GM12878 (cell line): Measurements from ENCODE around the gene NFE2L3. TPM values are rescaled to one million over a fixed set of nuclear protein-coding genes. Genes with fewer than 3 reads are reported as not detected.

Experiments
- ATAC-seq: fragments of 200-7000 bp; cut with Tn5 transposase; 3 replicates; pipeline ENCODE4 v1.9.1; 2020; ENCODE audit warnings: mild to moderate bottlenecking, moderate library complexity
- BruUV-seq: library from RNA; stranded (reverse); fragments of 400-500 nt; replicated peaks from 2 replicates; lab custom pipeline; 2021; lab: Mats Ljungman, UMichigan
- CTCF ChIA-PET: fragments of 300-600 bp; sonication (Branson Sonifier 250); formaldehyde crosslinking; extraction: SDS; loops from one replicate; lab custom pipeline; 2021; ENCODE audit warnings: inconsistent platforms; lab: Yijun Ruan, JAX
- POLR2A ChIA-PET: fragments of 350-600 bp; formaldehyde crosslinking; extraction: SDS; loops from one replicate; lab custom pipeline; 2021; ENCODE audit warnings: inconsistent platforms; lab: Charles Lee
- RAD21 ChIA-PET: fragments of 300-600 bp; sonication (Branson Sonifier 250); formaldehyde crosslinking; loops from one replicate; lab custom pipeline; 2023; ENCODE audit warnings: antibody characterized with exemption; ENCODE audit not compliant: unreplicated experiment; lab: Charles Lee
- SMC1A ChIA-PET: fragments of 300-600 bp; sonication (Branson Sonifier 250); formaldehyde crosslinking; loops from one replicate; lab custom pipeline; 2023; ENCODE audit not compliant: unreplicated experiment, uncharacterized antibody; lab: Charles Lee
- DNase-seq: peaks from one replicate; pipeline ENCODE4 v3.0.0-alpha.2; 2011; ENCODE audit warnings: low read depth, low spot score
- FAIRE-seq: peaks from 3 replicates; lab custom pipeline; 2011; peaks lifted over from hg19 to GRCh38; lab: Jason Lieb, UNC
- H2AFZ ChIP-seq: 2 replicates; pipeline ENCODE4 v1.6.0; 2011; ENCODE audit warnings: low read depth, low read length, control low read depth; ENCODE audit not compliant: control insufficient read depth
- H3K27ac ChIP-seq: 2 replicates; pipeline ENCODE4 v1.5.1; 2011; ENCODE audit warnings: control low read depth; ENCODE audit not compliant: control insufficient read depth, insufficient read depth
- H3K27me3 ChIP-seq, 2 experiments: replicated peaks in 1 of 2; 2 replicates each; pipeline versions ENCODE4 v1.6.0 to v1.6.1; 2011; ENCODE audit warnings: low read length in 1 of 2; ENCODE audit not compliant: control insufficient read depth in 2 of 2, insufficient read depth in 2 of 2
- H3K36me3 ChIP-seq, 2 experiments: 2 replicates each; pipeline ENCODE4 v1.5.1; 2011; ENCODE audit warnings: low read length in 1 of 2; ENCODE audit not compliant: control insufficient read depth in 2 of 2, insufficient read depth in 2 of 2
- H3K4me1 ChIP-seq: 2 replicates; pipeline ENCODE4 v1.6.1; 2011; ENCODE audit warnings: mild to moderate bottlenecking, low read length, moderate library complexity, mixed read lengths; ENCODE audit not compliant: control insufficient read depth, insufficient read depth
- H3K4me2 ChIP-seq: 2 replicates; pipeline ENCODE4 v1.6.0; 2011; ENCODE audit warnings: control low read depth; ENCODE audit not compliant: control insufficient read depth, insufficient read depth
- H3K4me3 ChIP-seq: fragments of 200-600 bp; sonication (generic); 2 replicates; pipeline ENCODE4 v1.5.1; 2016
- H3K79me2 ChIP-seq: 2 replicates; pipeline ENCODE4 v1.6.0; 2011; ENCODE audit warnings: low read length; ENCODE audit not compliant: control insufficient read depth, insufficient read depth
- H3K9ac ChIP-seq: 2 replicates; pipeline ENCODE4 v1.8.0; 2011; ENCODE audit warnings: low read length, control low read depth, mixed read lengths; ENCODE audit not compliant: control insufficient read depth, insufficient read depth
- H3K9me3 ChIP-seq: replicated peaks from 3 replicates; pipeline ENCODE4 v1.5.1; 2011; ENCODE audit warnings: mild to moderate bottlenecking, low read length; ENCODE audit not compliant: control insufficient read depth, insufficient read depth
- H4K20me1 ChIP-seq: 2 replicates; pipeline ENCODE4 v1.6.0; 2011; ENCODE audit not compliant: control insufficient read depth, insufficient read depth
- MEF2A ChIP-seq: IDR thresholded peaks from 2 replicates; pipeline ENCODE4 v1.6.1; 2011; ENCODE audit warnings: low read depth, mild to moderate bottlenecking, low read length, moderate library complexity; ENCODE audit not compliant: insufficient read depth
- ZBTB40 ChIP-seq: fragments of 450-650 bp; IDR thresholded peaks from 2 replicates; pipeline ENCODE4 v1.6.1; 2016; ENCODE audit warnings: mild to moderate bottlenecking, moderate library complexity, borderline replicate concordance
- WGBS: methylation state at CpG from one replicate; pipeline ENCODE4 v1.1.6; 2016; ENCODE audit warnings: low lambda C conversion rate; ENCODE audit not compliant: insufficient replicate concordance, insufficient coverage; ENCODE audit errors: missing lambda C conversion rate; 5-methylcytosine and 5-hydroxymethylcytosine counted together
- in situ Hi-C: fragments of 300-500 bp; cut with MboI; formaldehyde crosslinking; loops from 9 replicates; pipeline ENCODE4 v1.14.3; 2018; ENCODE audit warnings: mixed read lengths
- intact Hi-C: fragments of 100-400 bp; cut with micrococcal nuclease; formaldehyde crosslinking; loops from one replicate; pipeline ENCODE4 v1.14.2; 2022; ENCODE audit not compliant: unreplicated experiment
- polyA plus RNA-seq, 11 experiments: library from polyadenylated mRNA; depleted of rRNA in 4 of 11; unstranded in 6 of 11; stranded (reverse) in 5 of 11; fragments of >200 nt; fragmentation: Nextera tagmentation in 4 of 11; fragmentation: Illumina TruSeq in 1 of 11; extraction: Ambion mirVana in 4 of 11; extraction: Trizol in 1 of 11; gene quantifications; 1 replicate in 1 of 11; 2 replicates in 10 of 11; pipeline versions ENCODE4 v1.2.1 to v1.2.3, GENCODE V29; 2011 to 2016; ENCODE audit warnings: inconsistent platforms in 2 of 11, missing spikeins in 2 of 11, low read depth in 1 of 11
- total RNA-seq, 4 experiments: library from RNA; depleted of rRNA in 3 of 4; stranded (reverse); fragments of >200 nt in 3 of 4; fragmentation: Illumina TruSeq in 1 of 4; extraction: Trizol in 1 of 4; gene quantifications; 2 replicates each; pipeline versions ENCODE4 v1.2.1 to v1.2.3, GENCODE V29; 2013 to 2021

Gene NFE2L3
- total and polyA plus RNA-seq, 10 of the 15 experiments (the other 5 are each of a cell fraction or from before 2014, with no cell fraction given), result 4.4 to 34.9 (median 13.0) TPM

- ChIA-PET CTCF (no interaction called here), SMC1A (interaction anchor here (1.3 kb wide), 1 partner anchor 137 kb away, joined by 4 read pairs; no protein-coding TSS in a partner anchor)
- BruUV-seq, result no TSS peak
- H3K4me2 ChIP-seq, result no peak overlapping the region
- H3K79me2 ChIP-seq, result no peaks in the 10 kb centered on the region
- ATAC-seq, result no peak
- TF ChIP-seq MEF2A (no peak), ZBTB40 (peak; percentile 63)
- TF ChIP-seq, all 136 proteins: peak for 1
- no peaks in the 10 kb centered on the region for H3K36me3 ChIP-seq
- H2AFZ ChIP-seq, result no peak overlapping the region
- intact Hi-C loops, result no loop called here
- in situ Hi-C loops, result no loop called here
- no peak for FAIRE-seq
- no peak overlapping the region for H3K4me3 ChIP-seq
- no peaks in the 10 kb centered on the region for H4K20me1 ChIP-seq
- DNase-seq, result no peak
- 21% methylated on average over 2 of the region's 2 CpGs for WGBS
- POLR2A ChIA-PET, result no interaction called here
- H3K27me3 ChIP-seq, result no peaks in the 10 kb centered on the region; a peak in 2 of 4 replicates
- no peak overlapping the region for H3K9ac ChIP-seq
- RAD21 ChIA-PET, result no interaction called here
- H3K27ac ChIP-seq, result no peak overlapping the region
- no peaks in the 10 kb centered on the region for H3K4me1 ChIP-seq
- H3K9me3 ChIP-seq, result no peaks in the 10 kb centered on the region
Observed at GRCh38 chr7:26227987-26228386, 76.0 kb downstream of the NFE2L3 start.
